ENCODE measurements around the gene RCE1.

DNA sequence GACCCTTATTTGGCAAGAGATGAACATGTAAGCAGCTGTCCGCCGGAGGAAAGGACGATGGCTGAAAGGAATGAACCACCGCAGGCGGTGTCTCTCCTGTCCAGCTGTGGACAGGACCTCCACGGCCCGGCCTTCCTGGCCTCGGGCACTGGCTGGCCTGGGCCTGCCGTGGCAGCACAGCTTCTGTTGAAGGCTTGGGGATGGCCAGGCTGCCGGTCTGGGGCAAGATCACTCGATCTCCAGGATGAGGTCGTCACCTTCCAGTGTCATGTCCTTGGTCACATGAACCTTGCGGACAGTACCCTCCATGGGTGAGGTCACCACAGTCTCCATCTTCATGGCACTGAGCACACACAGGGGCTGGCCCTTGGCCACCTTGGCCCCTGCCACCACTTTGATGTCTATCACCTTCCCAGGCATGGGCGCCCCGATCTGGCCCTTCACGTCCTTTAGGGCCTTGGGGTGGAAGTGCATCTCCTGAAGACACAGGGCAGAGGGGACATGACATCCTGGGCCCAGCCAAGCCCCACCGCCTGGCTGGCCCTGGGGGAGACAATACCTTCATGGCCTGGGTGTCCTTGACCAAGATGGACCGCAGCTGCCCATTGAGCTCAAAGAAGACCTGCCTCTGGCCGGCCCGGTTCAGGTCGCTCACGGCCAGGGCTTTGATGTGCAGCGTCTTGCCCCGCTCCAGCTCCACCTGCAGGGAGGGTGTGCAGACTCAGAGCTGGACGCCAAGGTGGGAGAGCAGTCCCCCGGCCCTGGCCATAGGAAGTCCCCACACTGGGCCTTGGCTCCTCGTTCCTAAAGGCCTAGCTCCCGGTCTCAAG lies 5.6 kb downstream of the RCE1 start:
- TF ChIP-seq POLR2A (IDR thresholded peaks at IDR 0.05; ENCODE audit: low read depth, low read length) (no peak), TAF1 (IDR thresholded peaks at IDR 0.05; ENCODE audit: borderline replicate concordance, low read depth, low read length) (no peak), POLR2AphosphoS5 (IDR thresholded peaks at IDR 0.05; ENCODE audit: low read depth, low read length) (peak; percentile 19; the same call in 1 of the 2 replicates)

Data from GM12892 (cell line).